GM19395 (cell line): Measurements from ENCODE around the gene ZNF750.

Source experiments
- ATAC-seq: cut with Tn5 transposase; IDR thresholded peaks from one replicate; pipeline ENCODE4 v1.9.1; 2021; ENCODE audit warnings: mild to moderate bottlenecking, moderate library complexity; ENCODE audit not compliant: unreplicated experiment

The ZNF750 gene

GRCh38 chr17:82873521-82873920, 33.7 kb upstream of the ZNF750 start:
- no peak for ATAC-seq

- no peak for ATAC-seq
Measured at GRCh38 chr17:82872591-82873520, 33.0 kb upstream of the ZNF750 start.

- no peak for ATAC-seq
Measured at GRCh38 chr17:82871776-82872561, 32.1 kb upstream of the ZNF750 start.

GRCh38 chr17:82871056-82871775, 31.4 kb upstream of the ZNF750 start:
- ATAC-seq: peak; percentile 72

GRCh38 chr17:82870541-82870940, 30.7 kb upstream of the ZNF750 start:
- no peak for ATAC-seq

GRCh38 chr17:82870091-82870491, 30.3 kb upstream of the ZNF750 start:
- ATAC-seq: no peak

GRCh38 chr17:82869536-82869935, 29.7 kb upstream of the ZNF750 start:
- ATAC-seq: no peak

- no peak for ATAC-seq
Measured at GRCh38 chr17:82868715-82869131, 28.9 kb upstream of the ZNF750 start.

- no peak for ATAC-seq
Measured at GRCh38 chr17:82867763-82868325, 28.0 kb upstream of the ZNF750 start.

GRCh38 chr17:82866590-82867191, 26.9 kb upstream of the ZNF750 start:
- no peak for ATAC-seq

- ATAC-seq: no peak
Measured at GRCh38 chr17:82865774-82866395, 26.1 kb upstream of the ZNF750 start.

GRCh38 chr17:82865274-82865673, 25.5 kb upstream of the ZNF750 start:
- ATAC-seq: no peak

- no peak for ATAC-seq
Measured at GRCh38 chr17:82864713-82865248, 25.0 kb upstream of the ZNF750 start.

GRCh38 chr17:82863941-82864712, 24.3 kb upstream of the ZNF750 start:
- peak; percentile 80 for ATAC-seq

- ATAC-seq: no peak
Measured at GRCh38 chr17:82863383-82863940, 23.6 kb upstream of the ZNF750 start.

GRCh38 chr17:82862737-82863382, 23.0 kb upstream of the ZNF750 start:
- ATAC-seq: no peak

- no peak for ATAC-seq
Measured at GRCh38 chr17:82862191-82862590, 22.4 kb upstream of the ZNF750 start.

GRCh38 chr17:82861393-82861775, 21.6 kb upstream of the ZNF750 start:
- no peak for ATAC-seq
